Mammary epithelial cell (primary cell): ENCODE results near the gene CHST10.

ENCODE experiments used
- EZH2 ChIP-seq: IDR thresholded peaks from 2 replicates; pipeline ENCODE4 v1.6.1; 2012; ENCODE audit warnings: low read length, inconsistent platforms, borderline replicate concordance
- TF ChIP-seq, protein P1 (sequence below), 2 donors: IDR thresholded peaks in 1 of 2; conservative IDR thresholded peaks in 1 of 2; 2 replicates each; pipeline ENCODE4 v1.5.1; 2011 to 2012; ENCODE audit warnings: inconsistent platforms in 2 of 2, low read length in 2 of 2, mild to moderate bottlenecking in 2 of 2, control low read depth in 1 of 2, low read depth in 1 of 2; ENCODE audit not compliant: insufficient read depth in 1 of 2; ENCODE audit errors: extremely low read depth in 1 of 2

DNA sequence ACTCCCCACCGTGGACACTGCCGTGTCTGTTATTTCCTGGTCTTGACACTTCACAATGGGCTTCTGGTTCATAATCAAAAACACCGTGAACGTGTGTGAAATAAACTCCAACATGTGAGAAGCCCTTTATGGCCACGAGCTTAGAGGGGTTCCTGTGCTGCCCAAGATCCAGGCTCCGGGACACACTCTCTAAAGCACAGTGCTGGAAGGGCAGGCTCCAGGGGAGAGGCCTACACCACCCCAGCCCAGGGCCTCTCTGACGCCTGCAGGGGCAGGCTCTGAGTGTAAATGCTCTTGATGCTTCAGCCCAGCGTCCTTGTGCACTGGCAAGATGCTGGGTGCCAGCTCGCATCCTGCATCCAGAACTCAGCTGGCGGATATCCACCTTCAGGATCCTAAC is 13.7 kb downstream of the CHST10 start:
- TF ChIP-seq, protein P1, sequence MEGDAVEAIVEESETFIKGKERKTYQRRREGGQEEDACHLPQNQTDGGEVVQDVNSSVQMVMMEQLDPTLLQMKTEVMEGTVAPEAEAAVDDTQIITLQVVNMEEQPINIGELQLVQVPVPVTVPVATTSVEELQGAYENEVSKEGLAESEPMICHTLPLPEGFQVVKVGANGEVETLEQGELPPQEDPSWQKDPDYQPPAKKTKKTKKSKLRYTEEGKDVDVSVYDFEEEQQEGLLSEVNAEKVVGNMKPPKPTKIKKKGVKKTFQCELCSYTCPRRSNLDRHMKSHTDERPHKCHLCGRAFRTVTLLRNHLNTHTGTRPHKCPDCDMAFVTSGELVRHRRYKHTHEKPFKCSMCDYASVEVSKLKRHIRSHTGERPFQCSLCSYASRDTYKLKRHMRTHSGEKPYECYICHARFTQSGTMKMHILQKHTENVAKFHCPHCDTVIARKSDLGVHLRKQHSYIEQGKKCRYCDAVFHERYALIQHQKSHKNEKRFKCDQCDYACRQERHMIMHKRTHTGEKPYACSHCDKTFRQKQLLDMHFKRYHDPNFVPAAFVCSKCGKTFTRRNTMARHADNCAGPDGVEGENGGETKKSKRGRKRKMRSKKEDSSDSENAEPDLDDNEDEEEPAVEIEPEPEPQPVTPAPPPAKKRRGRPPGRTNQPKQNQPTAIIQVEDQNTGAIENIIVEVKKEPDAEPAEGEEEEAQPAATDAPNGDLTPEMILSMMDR (conservative IDR thresholded peaks at IDR 0.05 in 1 of 2, IDR thresholded peaks at IDR 0.05 in 1 of 2; ENCODE audit: extremely low read depth in 1 of 2, insufficient read depth in 1 of 2, low read depth in 1 of 2, low read length in 2 of 2) = no peak
- TF ChIP-seq EZH2 = no peak
